Measurements from ENCODE around the gene CAST. TPM values are rescaled to one million over a fixed set of nuclear protein-coding genes. Genes with fewer than 3 reads are reported as not detected.

The CAST gene
- total RNA-seq, 2 experiments from 2014 or later = 40.5 to 90.1 TPM

DNA sequence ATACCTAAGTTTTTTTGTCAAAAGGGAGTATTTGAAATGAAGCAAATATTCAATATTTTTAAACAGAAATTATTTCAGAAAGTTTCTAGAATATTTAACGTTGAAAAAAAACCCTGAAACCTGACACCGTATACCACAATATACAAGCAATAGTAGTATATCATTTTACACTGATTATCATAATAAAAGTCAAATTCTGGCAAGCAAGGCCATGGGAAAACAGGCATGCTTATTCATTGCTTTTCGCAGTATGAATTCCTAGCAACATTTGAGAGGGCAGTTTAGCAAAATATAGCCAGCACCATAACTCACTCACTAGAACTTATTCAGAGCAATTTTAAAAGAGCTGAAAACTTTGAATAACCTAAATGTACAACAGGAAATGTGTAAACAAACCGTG lies 99.4 kb downstream of the CAST start:
- no peak for TF ChIP-seq EZH2phosphoT487 (IDR thresholded peaks at IDR 0.05; ENCODE audit: borderline replicate concordance, low read depth, low read length)
- TF ChIP-seq, protein P1, sequence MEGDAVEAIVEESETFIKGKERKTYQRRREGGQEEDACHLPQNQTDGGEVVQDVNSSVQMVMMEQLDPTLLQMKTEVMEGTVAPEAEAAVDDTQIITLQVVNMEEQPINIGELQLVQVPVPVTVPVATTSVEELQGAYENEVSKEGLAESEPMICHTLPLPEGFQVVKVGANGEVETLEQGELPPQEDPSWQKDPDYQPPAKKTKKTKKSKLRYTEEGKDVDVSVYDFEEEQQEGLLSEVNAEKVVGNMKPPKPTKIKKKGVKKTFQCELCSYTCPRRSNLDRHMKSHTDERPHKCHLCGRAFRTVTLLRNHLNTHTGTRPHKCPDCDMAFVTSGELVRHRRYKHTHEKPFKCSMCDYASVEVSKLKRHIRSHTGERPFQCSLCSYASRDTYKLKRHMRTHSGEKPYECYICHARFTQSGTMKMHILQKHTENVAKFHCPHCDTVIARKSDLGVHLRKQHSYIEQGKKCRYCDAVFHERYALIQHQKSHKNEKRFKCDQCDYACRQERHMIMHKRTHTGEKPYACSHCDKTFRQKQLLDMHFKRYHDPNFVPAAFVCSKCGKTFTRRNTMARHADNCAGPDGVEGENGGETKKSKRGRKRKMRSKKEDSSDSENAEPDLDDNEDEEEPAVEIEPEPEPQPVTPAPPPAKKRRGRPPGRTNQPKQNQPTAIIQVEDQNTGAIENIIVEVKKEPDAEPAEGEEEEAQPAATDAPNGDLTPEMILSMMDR (conservative IDR thresholded peaks at IDR 0.05; ENCODE audit: low read length) = no peak

DNA sequence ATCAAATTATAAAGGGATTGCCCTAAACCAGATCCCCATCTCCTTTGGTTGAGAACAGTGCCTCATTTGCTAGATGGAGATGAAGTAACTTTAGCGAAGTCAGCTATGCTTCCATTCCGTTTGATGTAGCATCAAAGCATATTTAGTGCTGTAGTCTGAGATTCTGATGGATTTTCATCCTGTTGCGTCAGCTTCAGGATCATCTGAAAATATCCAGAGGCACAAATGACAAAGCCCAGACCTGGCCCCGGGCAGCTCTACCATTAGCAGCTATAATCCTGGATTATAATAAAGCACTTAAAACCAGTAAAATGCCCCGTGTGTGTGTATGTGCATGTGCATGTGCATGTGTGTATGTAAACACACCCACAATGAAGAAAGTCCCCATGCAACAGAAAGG lies 100.8 kb downstream of the CAST start:
- H3K36me3 ChIP-seq (ENCODE audit: insufficient read depth, low read length) = peaks cover 71% of the 10 kb centered on the region
- H3K4me3 ChIP-seq (ENCODE audit: low read depth, low read length, poor library complexity, severe bottlenecking) = no peak overlapping the region
- H3K4me2 ChIP-seq (ENCODE audit: low read length) = no peak overlapping the region
- no peaks in the 10 kb centered on the region for H3K9me2 ChIP-seq (ENCODE audit: insufficient read depth, low read length)
- POLR2A ChIA-PET = interaction anchor here (0.6 to 2.0 kb wide), 9 partner anchors 8 to 1759 kb away, joined by 3 to 7 read pairs (median 4); no protein-coding TSS in a partner anchor
- DNase-seq (ENCODE audit: low spot score) = no peak
- no peak overlapping the region for H3K27ac ChIP-seq (ENCODE audit: low read depth, low read length, poor library complexity, severe bottlenecking)
- no peaks in the 10 kb centered on the region for H3K79me2 ChIP-seq (ENCODE audit: insufficient read depth, low read depth, low read length)
- CTCF ChIA-PET (ENCODE audit: unreplicated experiment) = interaction anchor here (1.4 kb wide), 1 partner anchor 13 kb away, joined by 3 read pairs; no protein-coding TSS in a partner anchor
- H3K4me1 ChIP-seq (ENCODE audit: insufficient read depth, low read length, poor library complexity, severe bottlenecking) = no peaks in the 10 kb centered on the region
- no peak for TF ChIP-seq EZH2phosphoT487 (IDR thresholded peaks at IDR 0.05; ENCODE audit: borderline replicate concordance, low read depth, low read length)
- TF ChIP-seq, protein P1 (conservative IDR thresholded peaks at IDR 0.05; ENCODE audit: low read length) = no peak
- intact Hi-C loops (cut with micrococcal nuclease; ENCODE audit: unreplicated experiment) = no loop called here
- H3K9me3 ChIP-seq (ENCODE audit: low read length) = no peaks in the 10 kb centered on the region
- H4K20me1 ChIP-seq (ENCODE audit: insufficient read depth, low read length) = no peaks in the 10 kb centered on the region
- BruUV-seq (replicated peaks) = no TSS peak
- H2AFZ ChIP-seq (ENCODE audit: low read length) = no peak overlapping the region

More for the DNA sequence above, 99.4 kb downstream of the CAST start:
- BruUV-seq (replicated peaks) = no TSS peak
- intact Hi-C loops (cut with micrococcal nuclease; ENCODE audit: unreplicated experiment) = no loop called here
- DNase-seq (ENCODE audit: low spot score) = no peak
- CTCF ChIA-PET (ENCODE audit: unreplicated experiment) = no interaction called here
- Histone ChIP-seq H3K4me2 (ENCODE audit: low read length) (no peak overlapping the region), H3K9me3 (ENCODE audit: low read length) (no peaks in the 10 kb centered on the region), H4K20me1 (ENCODE audit: insufficient read depth, low read length) (no peaks in the 10 kb centered on the region), H3K9me2 (ENCODE audit: insufficient read depth, low read length) (no peaks in the 10 kb centered on the region), H3K27ac (ENCODE audit: low read depth, low read length, poor library complexity, severe bottlenecking) (no peak overlapping the region), H3K4me1 (ENCODE audit: insufficient read depth, low read length, poor library complexity, severe bottlenecking) (no peaks in the 10 kb centered on the region), H2AFZ (ENCODE audit: low read length) (no peak overlapping the region), H3K4me3 (ENCODE audit: low read depth, low read length, poor library complexity, severe bottlenecking) (no peak overlapping the region), H3K36me3 (ENCODE audit: insufficient read depth, low read length) (peaks cover 61% of the 10 kb centered on the region), H3K79me2 (ENCODE audit: insufficient read depth, low read depth, low read length) (no peaks in the 10 kb centered on the region)
- POLR2A ChIA-PET = interaction anchor here (1.0 to 2.0 kb wide), 2 partner anchors 9 to 19 kb away, joined by 4 to 6 read pairs; no protein-coding TSS in a partner anchor

DNA sequence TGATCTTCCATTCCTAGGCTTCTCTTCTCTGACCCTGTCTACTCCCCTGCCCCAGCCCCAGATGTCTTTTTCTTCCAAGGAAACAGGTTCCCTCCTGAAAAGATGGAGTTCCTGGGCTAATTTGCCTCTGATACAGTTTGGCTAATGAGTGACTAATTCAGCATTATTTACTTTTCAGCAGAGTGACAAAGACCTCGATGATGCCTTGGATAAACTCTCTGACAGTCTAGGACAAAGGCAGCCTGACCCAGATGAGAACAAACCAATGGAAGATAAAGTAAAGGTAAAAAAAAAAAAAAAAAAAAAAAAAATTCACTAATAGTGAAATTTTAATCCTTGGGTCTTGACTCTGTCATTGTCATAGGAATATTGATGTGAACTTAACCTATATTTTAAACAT lies 102.9 kb downstream of the CAST start:
- intact Hi-C loops (cut with micrococcal nuclease; ENCODE audit: unreplicated experiment) = no loop called here
- Histone ChIP-seq H3K9me2 (ENCODE audit: insufficient read depth, low read length) (no peaks in the 10 kb centered on the region), H3K36me3 (ENCODE audit: insufficient read depth, low read length) (peaks cover 73% of the 10 kb centered on the region), H3K27ac (ENCODE audit: low read depth, low read length, poor library complexity, severe bottlenecking) (no peak overlapping the region), H3K4me1 (ENCODE audit: insufficient read depth, low read length, poor library complexity, severe bottlenecking) (no peaks in the 10 kb centered on the region), H3K79me2 (ENCODE audit: insufficient read depth, low read depth, low read length) (no peaks in the 10 kb centered on the region), H3K9me3 (ENCODE audit: low read length) (no peaks in the 10 kb centered on the region), H2AFZ (ENCODE audit: low read length) (no peak overlapping the region), H4K20me1 (ENCODE audit: insufficient read depth, low read length) (no peaks in the 10 kb centered on the region), H3K4me3 (ENCODE audit: low read depth, low read length, poor library complexity, severe bottlenecking) (no peak overlapping the region), H3K4me2 (ENCODE audit: low read length) (no peak overlapping the region)
- TF ChIP-seq, protein P1 (conservative IDR thresholded peaks at IDR 0.05; ENCODE audit: low read length) = no peak
- no peak for TF ChIP-seq EZH2phosphoT487 (IDR thresholded peaks at IDR 0.05; ENCODE audit: borderline replicate concordance, low read depth, low read length)
- ChIA-PET CTCF (ENCODE audit: unreplicated experiment) (no interaction called here), POLR2A (interaction anchor here (0.6 to 0.9 kb wide), 3 partner anchors 9 to 1217 kb away, joined by 3 read pairs; no protein-coding TSS in a partner anchor)
- BruUV-seq (replicated peaks) = no TSS peak
- no peak for DNase-seq (ENCODE audit: low spot score)

Data from OCI-LY7 (cell line).